ENCODE measurements around the gene SLC44A1.
"Not testable (repeated sequence)": the region's sequence is repeated elsewhere in the genome, so short reads cannot be mapped to it uniquely, and the experiment has no call there.

SLC44A1 gene

GRCh38 chr9:105242557-105242956, 1.9 kb upstream of the SLC44A1 start:
- DNase-seq (ENCODE audit: low spot score) = peak; percentile 15

DNA sequence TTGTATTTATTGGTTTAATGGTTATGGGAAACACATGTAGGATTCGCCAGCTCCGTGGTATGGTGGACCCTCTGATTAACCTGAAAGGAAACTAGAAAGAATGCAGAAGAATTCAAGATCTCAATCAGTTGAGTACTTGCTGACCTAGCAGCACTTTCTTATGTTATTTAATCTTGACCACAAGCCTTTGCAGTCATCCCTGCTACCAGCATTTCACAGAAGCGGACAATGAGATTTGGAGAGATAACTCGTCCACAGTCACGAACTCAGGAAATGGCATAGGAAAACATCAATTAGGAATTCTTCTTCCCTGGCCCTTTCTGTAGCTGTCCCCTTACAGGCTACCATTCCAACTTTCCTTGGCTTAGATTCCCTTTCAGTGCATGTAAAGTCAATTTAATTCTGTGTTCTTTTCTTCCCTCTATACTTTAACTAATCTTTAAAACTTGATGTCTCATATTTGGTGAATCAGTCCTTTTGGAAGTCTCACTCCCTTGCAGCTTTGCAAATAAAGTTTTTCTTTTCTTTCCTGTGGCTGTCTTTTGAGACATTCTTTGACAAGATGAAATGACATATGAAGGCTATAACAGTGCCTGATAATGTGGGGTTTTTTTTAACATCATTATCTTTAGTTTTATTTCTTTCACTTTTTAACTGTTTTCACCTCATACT, 1.3 kb upstream of the SLC44A1 start:
- no peak for DNase-seq (ENCODE audit: low spot score)

GRCh38 chr9:105244734-105245028, 230 bp downstream of the SLC44A1 start:
- no peak for DNase-seq (ENCODE audit: low spot score)

DNA sequence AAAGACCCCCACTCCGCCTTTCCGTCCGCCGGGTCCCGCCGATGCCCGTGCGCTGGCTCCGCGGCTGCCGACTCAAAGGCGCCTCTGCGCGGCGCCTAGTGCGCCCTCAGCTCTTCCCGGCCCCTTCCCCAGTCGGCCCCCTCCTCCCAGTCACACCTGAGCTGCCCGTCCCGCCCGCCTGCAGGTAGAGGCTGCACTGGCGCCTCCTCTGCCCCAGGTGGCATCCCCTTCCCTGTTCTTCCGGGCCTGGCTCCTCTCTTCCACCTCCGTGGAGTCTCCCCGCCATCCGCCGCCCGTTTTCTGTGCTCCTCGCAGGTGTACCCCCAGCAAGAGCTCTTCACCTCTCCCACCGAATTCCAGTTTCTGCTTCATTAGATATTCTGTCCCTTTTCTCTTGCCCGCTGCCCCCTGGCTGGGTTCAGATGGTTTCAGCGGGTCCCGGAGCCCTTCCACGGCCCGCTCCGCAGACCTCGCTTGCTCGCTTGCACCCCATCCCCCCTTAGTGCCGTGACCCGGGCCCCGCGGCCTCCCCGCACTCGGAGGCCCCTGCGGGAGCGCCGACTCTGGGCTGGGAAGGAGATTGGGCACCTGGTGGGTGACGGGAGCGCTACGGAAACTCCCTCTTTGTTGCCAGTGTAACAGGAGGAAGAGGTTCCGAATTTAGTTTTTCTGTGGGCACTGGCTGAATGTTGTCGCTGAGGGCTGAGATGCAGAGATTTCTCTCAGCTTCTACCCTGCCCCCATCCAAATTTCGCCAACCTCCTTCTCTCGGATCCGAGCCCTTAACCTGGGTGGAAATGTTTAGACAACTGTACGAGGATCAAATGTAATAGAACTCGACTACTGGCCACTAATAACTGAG, 809 bp downstream of the SLC44A1 start:
- DNase-seq (ENCODE audit: low spot score) = peak; percentile 72

DNA sequence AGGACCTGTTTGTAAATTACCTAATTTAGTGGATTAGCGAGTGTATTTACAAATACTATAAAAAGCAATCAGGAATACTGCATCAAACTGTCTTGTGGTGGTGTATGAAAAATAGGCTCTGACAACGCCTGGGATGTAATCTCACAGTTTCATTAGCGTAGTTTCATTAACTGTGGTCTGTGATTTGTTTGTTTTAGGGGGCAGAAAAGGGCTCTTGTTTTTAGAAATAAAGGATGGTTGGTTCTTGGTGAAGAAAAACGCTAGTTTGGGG, 1.4 kb downstream of the SLC44A1 start:
- no peak for DNase-seq (ENCODE audit: low spot score)

- peak; percentile 40 for DNase-seq (ENCODE audit: low spot score)
These were observed 2.3 kb downstream of the SLC44A1 start for GRCh38 chr9:105246656-105247173.

- no peak for DNase-seq (ENCODE audit: low spot score)
These were observed 4.2 kb downstream of the SLC44A1 start for GRCh38 chr9:105248691-105249090.

GRCh38 chr9:105251133-105251532, 6.7 kb downstream of the SLC44A1 start:
- DNase-seq (ENCODE audit: low spot score) = no peak

DNA sequence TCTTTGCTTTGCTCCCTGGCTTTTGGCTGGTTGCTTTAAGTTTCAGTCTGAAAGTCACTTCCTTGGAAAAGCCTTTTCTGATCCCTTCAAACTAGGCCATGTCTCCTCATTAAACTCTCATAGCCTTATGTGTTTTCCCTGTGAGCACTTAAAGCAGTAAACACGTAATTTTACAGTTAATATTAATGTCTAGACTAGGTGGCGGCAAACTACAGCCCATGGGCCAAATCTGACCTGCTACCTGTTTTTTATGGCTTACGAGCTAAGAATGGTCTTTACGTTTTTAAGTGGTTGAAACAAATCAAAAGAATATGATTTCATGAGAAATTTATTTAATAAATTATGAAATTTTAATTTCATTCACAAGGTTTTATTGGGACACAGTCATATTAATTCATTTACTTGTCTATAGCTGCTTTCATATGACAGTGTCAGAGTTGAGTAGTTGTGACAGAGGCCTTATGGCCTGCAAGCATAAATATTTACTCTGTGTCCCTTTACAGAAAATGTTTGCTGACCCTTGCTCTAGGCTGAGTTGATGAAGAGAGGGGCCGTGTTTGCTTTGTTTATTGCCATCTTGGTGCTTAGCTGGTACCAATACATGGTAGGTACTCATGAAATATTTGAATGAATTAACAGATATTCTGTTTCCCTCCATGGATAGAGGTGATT, 7.4 kb downstream of the SLC44A1 start:
- DNase-seq (ENCODE audit: low spot score) = no peak

- no peak for DNase-seq (ENCODE audit: low spot score)
These were observed 7.9 kb downstream of the SLC44A1 start for GRCh38 chr9:105252405-105252756.

DNA sequence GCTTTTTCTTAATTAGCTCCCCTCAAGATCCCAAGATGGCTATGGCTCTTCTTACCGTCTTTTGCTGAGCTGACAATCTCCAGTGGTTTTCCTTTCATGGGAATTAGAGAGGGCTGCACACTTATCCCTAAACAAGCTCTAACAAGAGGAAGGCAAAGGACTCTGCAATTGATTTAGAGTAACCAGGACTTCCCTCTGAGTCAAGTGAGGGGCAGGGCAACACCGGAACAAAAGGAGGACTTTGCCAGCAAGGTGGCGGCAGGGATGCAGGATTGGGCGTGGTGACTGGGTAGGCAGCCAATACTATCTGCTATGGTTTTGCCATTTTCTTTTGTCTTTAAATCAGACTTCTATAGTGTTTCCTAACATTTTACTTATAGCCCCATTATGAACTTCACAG, 9.8 kb downstream of the SLC44A1 start:
- no peak for DNase-seq (ENCODE audit: low spot score)

- DNase-seq (ENCODE audit: low spot score) = no peak
These were observed 11.0 kb downstream of the SLC44A1 start for GRCh38 chr9:105255421-105255820.

- DNase-seq (ENCODE audit: low spot score) = not testable (repeated sequence)
These were observed 12.1 kb downstream of the SLC44A1 start for GRCh38 chr9:105256569-105256968.

DNA sequence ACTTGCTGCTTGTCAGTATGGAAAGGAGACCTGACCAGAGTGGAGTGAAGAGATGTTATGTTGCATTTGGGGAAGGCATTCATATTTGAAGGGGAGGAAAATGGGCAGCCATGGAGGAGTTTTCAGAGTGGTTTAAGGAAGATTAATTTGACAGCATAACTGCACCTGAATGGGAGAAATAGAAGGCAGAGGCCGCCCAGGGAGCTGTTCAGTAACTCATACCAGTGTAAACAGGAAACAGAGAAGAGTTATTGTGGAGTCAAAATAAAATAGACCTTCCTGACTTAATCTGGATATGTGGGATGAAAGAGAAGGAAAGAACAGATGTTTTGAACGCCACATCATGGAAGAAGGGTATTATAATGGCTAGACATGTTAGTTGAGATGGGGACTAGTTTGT, 13.4 kb downstream of the SLC44A1 start:
- no peak for DNase-seq (ENCODE audit: low spot score)

- no peak for DNase-seq (ENCODE audit: low spot score)
These were observed 13.8 kb downstream of the SLC44A1 start for GRCh38 chr9:105258225-105258737.

DNA sequence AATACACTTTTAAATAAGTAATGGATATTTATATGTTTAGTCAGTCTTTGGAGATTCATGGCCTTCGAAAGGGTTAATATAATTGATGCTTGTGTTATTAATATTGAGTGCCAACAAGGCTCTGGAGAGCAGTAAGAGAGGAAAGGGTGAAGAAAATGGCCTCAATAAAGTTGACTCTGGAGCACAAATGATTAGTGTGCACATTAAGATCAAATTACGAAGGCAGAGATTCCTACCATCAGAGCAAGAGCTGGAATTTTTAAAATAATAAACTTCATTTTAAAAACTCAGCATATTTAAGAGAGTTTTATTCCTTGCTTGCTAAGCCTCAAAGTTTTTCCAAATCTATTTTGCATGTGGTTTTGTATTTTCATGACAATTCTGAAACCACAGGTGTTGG, 14.8 kb downstream of the SLC44A1 start:
- no peak for DNase-seq (ENCODE audit: low spot score)

GRCh38 chr9:105259731-105260612, 15.5 kb downstream of the SLC44A1 start:
- no peak for DNase-seq (ENCODE audit: low spot score)

GRCh38 chr9:105262497-105262896, 18.0 kb downstream of the SLC44A1 start:
- no peak for DNase-seq (ENCODE audit: low spot score)

DNA sequence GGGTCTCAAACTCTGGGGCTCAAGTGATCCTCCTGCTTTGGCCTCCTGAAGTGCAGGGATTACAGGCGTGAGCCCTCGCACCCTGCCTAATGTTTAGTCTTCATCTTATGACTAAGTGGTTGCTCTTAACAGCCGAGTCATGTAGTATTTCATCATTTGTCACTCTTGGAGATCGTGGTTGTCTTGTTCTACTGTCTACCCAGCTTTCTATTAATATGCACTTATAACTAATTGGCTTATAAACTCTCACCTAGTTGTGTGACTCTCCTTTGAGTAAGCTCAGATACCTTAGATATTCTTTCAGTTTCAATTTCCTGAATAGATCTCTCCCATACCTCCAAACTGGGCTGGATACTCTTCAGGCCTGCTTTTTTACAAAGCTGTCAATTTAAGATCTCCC, 19.9 kb downstream of the SLC44A1 start:
- DNase-seq (ENCODE audit: low spot score) = no peak

DNA sequence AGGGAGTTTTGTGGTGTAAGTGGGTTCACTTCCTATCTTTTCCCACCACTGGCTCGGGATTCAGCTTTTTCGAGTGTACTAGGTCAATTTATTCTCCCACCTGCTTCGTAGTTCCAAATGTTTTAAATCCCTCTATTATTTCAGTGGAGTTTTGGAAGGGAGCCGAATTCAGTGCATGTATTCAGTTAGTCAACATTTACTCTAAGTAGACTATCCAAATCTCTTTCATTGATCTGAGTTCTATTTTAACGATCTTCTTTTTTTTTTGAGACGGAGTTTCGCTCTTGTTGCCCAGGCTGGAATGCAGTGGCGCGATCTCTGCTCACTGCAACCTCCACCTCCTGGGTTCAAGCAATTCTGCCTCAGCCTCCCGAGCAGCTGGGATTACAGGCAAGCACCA, 23.8 kb downstream of the SLC44A1 start:
- not testable (repeated sequence) for DNase-seq (ENCODE audit: low spot score)

GRCh38 chr9:105269593-105269992, 25.1 kb downstream of the SLC44A1 start:
- DNase-seq (ENCODE audit: low spot score) = no peak

GRCh38 chr9:105270711-105271110, 26.3 kb downstream of the SLC44A1 start:
- no peak for DNase-seq (ENCODE audit: low spot score)
